Left lung (tissue), 10 donors: ENCODE results near the gene ACAT2. TPM values are rescaled to one million over a fixed set of nuclear protein-coding genes. Genes with fewer than 3 reads are reported as not detected.

Experiments used
- ATAC-seq: fragments of 200-7000 bp; cut with Tn5 transposase; one replicate; pipeline ENCODE4 v1.9.1; 2020; ENCODE audit warnings: moderate library complexity
- DNase-seq, 4 donors: peaks; one replicate each; pipeline ENCODE4 v3.0.0-alpha.2; 2013 to 2020
- H3K27ac ChIP-seq, 2 donors: fragments of 200-600 bp; sonication (generic) in 1 of 2; one replicate each; pipeline versions ENCODE4 v1.5.0 to v1.8.0; 2020 to 2021
- H3K27me3 ChIP-seq, 2 donors: fragments of 200-600 bp; sonication (generic) in 1 of 2; one replicate each; pipeline versions ENCODE4 v1.5.0 to v1.8.0; 2020 to 2021
- H3K36me3 ChIP-seq, 2 donors: fragments of 200-600 bp; sonication (generic) in 1 of 2; one replicate each; pipeline versions ENCODE4 v1.5.0 to v1.8.0; 2020 to 2021
- H3K4me1 ChIP-seq, 2 donors: fragments of 200-600 bp; one replicate each; pipeline ENCODE4 v1.8.0; 2021
- H3K4me3 ChIP-seq, 2 donors: fragments of 200-600 bp; sonication (generic) in 1 of 2; one replicate each; pipeline versions ENCODE4 v1.5.0 to v1.8.0; 2020 to 2021; ENCODE audit warnings: mild to moderate bottlenecking in 1 of 2
- H3K9me3 ChIP-seq, 2 donors: fragments of 200-600 bp; sonication (generic) in 1 of 2; one replicate each; pipeline versions ENCODE4 v1.5.0 to v1.8.0; 2020 to 2021
- intact Hi-C, 2 donors: fragments of 100-400 bp; cut with DNase I; formaldehyde crosslinking; loops; one replicate each; pipeline versions ENCODE4 v1.11.2 to v1.14.2; 2022
- polyA plus RNA-seq, 6 donors: library from polyadenylated mRNA; unstranded; fragments of 120-200 nt; gene quantifications; one replicate each; pipeline ENCODE4 v1.2.1, GENCODE V29; 2013; ENCODE audit not compliant: insufficient read length in 6 of 6
- total RNA-seq, 2 donors: library from RNA; stranded (reverse); fragmentation: NEBNext Ultra II Directional; extraction: Animal tissue kit (Norgen Biotek cat#: 25700); gene quantifications; one replicate each; pipeline ENCODE4 v1.2.1, GENCODE V29; 2021
- TF ChIP-seq, protein P1 (sequence below), 2 donors: fragments of 200-600 bp; sonication (generic) in 1 of 2; IDR thresholded peaks; one replicate each; pipeline versions ENCODE4 v1.5.0 to v1.8.0; 2021; ENCODE audit warnings: antibody characterized with exemption in 2 of 2
- donor health status: DM: no; HTN: yes; CAD: no.
- donor health status: DM: no; HTN: no; CAD: no.

Gene ACAT2
- total and polyA plus RNA-seq, 8 donors, result 25.2 to 116 (median 30.9) TPM

DNA sequence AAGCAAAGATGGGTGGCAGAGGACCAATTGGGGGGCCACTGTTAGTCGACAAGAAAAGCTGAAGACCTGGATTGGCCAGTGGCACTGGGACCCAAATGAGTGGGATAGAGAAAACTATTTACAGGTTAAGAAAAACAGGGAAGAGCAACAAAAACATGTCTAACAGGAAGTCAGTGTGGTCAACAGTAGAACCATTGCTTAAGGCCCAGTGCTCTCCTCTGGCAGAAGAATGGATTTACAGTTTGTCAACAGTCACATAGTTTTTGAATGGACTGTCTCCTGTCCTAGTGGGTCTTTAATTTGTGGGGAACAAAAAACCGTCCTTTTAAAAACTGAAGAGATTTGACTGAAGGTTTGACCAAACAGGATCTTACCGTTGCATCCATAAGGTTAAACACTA lies 46.7 kb upstream of the ACAT2 start:
- TF ChIP-seq, protein P1, sequence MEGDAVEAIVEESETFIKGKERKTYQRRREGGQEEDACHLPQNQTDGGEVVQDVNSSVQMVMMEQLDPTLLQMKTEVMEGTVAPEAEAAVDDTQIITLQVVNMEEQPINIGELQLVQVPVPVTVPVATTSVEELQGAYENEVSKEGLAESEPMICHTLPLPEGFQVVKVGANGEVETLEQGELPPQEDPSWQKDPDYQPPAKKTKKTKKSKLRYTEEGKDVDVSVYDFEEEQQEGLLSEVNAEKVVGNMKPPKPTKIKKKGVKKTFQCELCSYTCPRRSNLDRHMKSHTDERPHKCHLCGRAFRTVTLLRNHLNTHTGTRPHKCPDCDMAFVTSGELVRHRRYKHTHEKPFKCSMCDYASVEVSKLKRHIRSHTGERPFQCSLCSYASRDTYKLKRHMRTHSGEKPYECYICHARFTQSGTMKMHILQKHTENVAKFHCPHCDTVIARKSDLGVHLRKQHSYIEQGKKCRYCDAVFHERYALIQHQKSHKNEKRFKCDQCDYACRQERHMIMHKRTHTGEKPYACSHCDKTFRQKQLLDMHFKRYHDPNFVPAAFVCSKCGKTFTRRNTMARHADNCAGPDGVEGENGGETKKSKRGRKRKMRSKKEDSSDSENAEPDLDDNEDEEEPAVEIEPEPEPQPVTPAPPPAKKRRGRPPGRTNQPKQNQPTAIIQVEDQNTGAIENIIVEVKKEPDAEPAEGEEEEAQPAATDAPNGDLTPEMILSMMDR (IDR thresholded peaks at IDR 0.05), result no peak
- H3K36me3 ChIP-seq, result no peaks in the 10 kb centered on the region
- peak overlapping the region; percentile 47 to 87 for H3K27ac ChIP-seq
- no peak for DNase-seq
- no peaks in the 10 kb centered on the region for H3K9me3 ChIP-seq
- no peaks in the 10 kb centered on the region for H3K27me3 ChIP-seq
- intact Hi-C loops, result no loop called here
- no peak for ATAC-seq
- H3K4me1 ChIP-seq, result peaks cover 9 to 45% of the 10 kb centered on the region in 2 donors
- H3K4me3 ChIP-seq, result no peak overlapping the region

- TF ChIP-seq, protein P1 (IDR thresholded peaks at IDR 0.05), result no peak
- Histone ChIP-seq H3K9me3 (no peaks in the 10 kb centered on the region), H3K4me1 (peaks cover 9 to 45% of the 10 kb centered on the region in 2 donors), H3K36me3 (no peaks in the 10 kb centered on the region), H3K4me3 (no peak overlapping the region), H3K27ac (peak overlapping the region; percentile 47 to 87), H3K27me3 (no peaks in the 10 kb centered on the region)
- DNase-seq, result no peak
- no peak for ATAC-seq
- intact Hi-C loops, result no loop called here
Measured at GRCh38 chr6:159715605-159716004, 46.2 kb upstream of the ACAT2 start.

GRCh38 chr6:159716247-159717096 lies 45.4 kb upstream of the ACAT2 start:
- Histone ChIP-seq H3K36me3 (no peaks in the 10 kb centered on the region), H3K4me1 (peaks cover 9 to 45% of the 10 kb centered on the region in 2 donors), H3K9me3 (no peaks in the 10 kb centered on the region), H3K27ac (peak overlapping the region; percentile 47 to 87), H3K27me3 (no peaks in the 10 kb centered on the region), H3K4me3 (peak overlapping the region in 1 of 2 donors; percentile 15)
- DNase-seq (no peak), ATAC-seq (peak; percentile 86)
- intact Hi-C loops, result no loop called here
- TF ChIP-seq, protein P1 (IDR thresholded peaks at IDR 0.05), result no peak

GRCh38 chr6:159718634-159719033 lies 43.2 kb upstream of the ACAT2 start:
- peaks cover 9 to 50% of the 10 kb centered on the region in 2 donors for H3K4me1 ChIP-seq
- H3K27ac ChIP-seq, result peak overlapping the region in 1 of 2 donors; percentile 33
- no peak overlapping the region for H3K4me3 ChIP-seq
- intact Hi-C loops, result no loop called here
- TF ChIP-seq, protein P1 (IDR thresholded peaks at IDR 0.05), result no peak
- no peak for ATAC-seq
- H3K36me3 ChIP-seq, result no peaks in the 10 kb centered on the region
- H3K9me3 ChIP-seq, result no peaks in the 10 kb centered on the region
- DNase-seq, result no peak
- H3K27me3 ChIP-seq, result no peaks in the 10 kb centered on the region

DNA sequence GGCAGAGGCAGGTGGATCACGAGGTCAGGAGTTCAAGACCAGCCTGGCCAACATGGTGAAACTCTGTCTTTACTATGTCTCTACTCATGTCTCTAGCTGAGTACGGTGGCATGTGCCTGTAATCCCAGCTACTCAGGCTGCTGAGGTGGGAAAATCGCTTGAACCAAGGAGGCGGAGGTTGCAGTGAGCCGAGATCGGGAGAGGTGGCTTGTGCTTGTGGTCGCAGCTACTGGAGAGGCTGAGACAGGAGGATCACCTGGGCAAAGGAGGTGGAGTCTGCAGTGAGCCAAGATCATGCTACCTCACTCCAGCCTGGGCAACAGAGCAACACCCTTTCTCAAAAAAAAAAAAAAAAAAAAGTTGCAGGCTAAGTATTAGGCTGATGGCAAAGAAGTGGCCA lies 42.6 kb upstream of the ACAT2 start:
- no peak overlapping the region for H3K4me3 ChIP-seq
- no peaks in the 10 kb centered on the region for H3K9me3 ChIP-seq
- TF ChIP-seq, protein P1 (IDR thresholded peaks at IDR 0.05), result no peak
- intact Hi-C loops, result no loop called here
- ATAC-seq, result no peak
- no peaks in the 10 kb centered on the region for H3K36me3 ChIP-seq
- peaks cover 9 to 50% of the 10 kb centered on the region in 2 donors for H3K4me1 ChIP-seq
- no peak for DNase-seq
- peak overlapping the region in 1 of 2 donors; percentile 33 for H3K27ac ChIP-seq
- H3K27me3 ChIP-seq, result no peaks in the 10 kb centered on the region
